Trophoblast cell (in vitro differentiated cells and primary cell): ENCODE data around the gene MTMR2.

Experiments
- DNase-seq, 2 donors: peaks; one replicate each; pipeline ENCODE4 v3.0.0-alpha.2; 2016
- H2AFZ ChIP-seq: 2 replicates; pipeline ENCODE4 v1.6.1; 2013; ENCODE audit warnings: low read length, moderate library complexity, mild to moderate bottlenecking; ENCODE audit not compliant: insufficient read depth, poor library complexity
- H2AK5ac ChIP-seq: 2 replicates; pipeline ENCODE4 v1.6.1; 2013; ENCODE audit warnings: mild to moderate bottlenecking, low read length
- H2BK120ac ChIP-seq: 2 replicates; pipeline ENCODE4 v1.6.1; 2013; ENCODE audit warnings: low read length, mild to moderate bottlenecking, moderate library complexity; ENCODE audit not compliant: insufficient read depth, poor library complexity
- H2BK12ac ChIP-seq: 2 replicates; pipeline ENCODE4 v1.6.1; 2013; ENCODE audit warnings: mild to moderate bottlenecking, low read length, moderate library complexity
- H2BK5ac ChIP-seq: 2 replicates; pipeline ENCODE4 v1.6.1; 2013; ENCODE audit warnings: low read length, low read depth, moderate library complexity, mild to moderate bottlenecking; ENCODE audit not compliant: poor library complexity
- H3K14ac ChIP-seq: 2 replicates; pipeline ENCODE4 v1.6.1; 2013; ENCODE audit warnings: mild to moderate bottlenecking, low read length
- H3K18ac ChIP-seq: 2 replicates; pipeline ENCODE4 v1.6.1; 2013; ENCODE audit warnings: mild to moderate bottlenecking, low read length
- H3K23ac ChIP-seq: 2 replicates; pipeline ENCODE4 v1.6.1; 2013; ENCODE audit warnings: low read length
- H3K27ac ChIP-seq: 2 replicates; pipeline ENCODE4 v1.5.1; 2013; ENCODE audit warnings: low read depth, mild to moderate bottlenecking, inconsistent platforms, low read length, moderate library complexity
- H3K27me3 ChIP-seq: 2 replicates; pipeline ENCODE4 v1.6.1; 2013; ENCODE audit warnings: inconsistent platforms, mild to moderate bottlenecking, low read length, moderate library complexity; ENCODE audit not compliant: insufficient read depth
- H3K36me3 ChIP-seq, 2 experiments: 1 replicate in 1 of 2; 2 replicates in 1 of 2; pipeline ENCODE4 v1.6.1; 2013; ENCODE audit warnings: low read length in 2 of 2, mild to moderate bottlenecking in 2 of 2, moderate library complexity in 1 of 2; ENCODE audit not compliant: insufficient read depth in 2 of 2, control insufficient read depth in 1 of 2
- H3K4ac ChIP-seq: 2 replicates; pipeline ENCODE4 v1.6.1; 2013; ENCODE audit warnings: low read depth, mild to moderate bottlenecking, low read length, moderate library complexity
- H3K4me1 ChIP-seq, 2 experiments: 1 replicate in 1 of 2; 2 replicates in 1 of 2; pipeline ENCODE4 v1.6.1; 2013; ENCODE audit warnings: low read length in 2 of 2, mild to moderate bottlenecking in 2 of 2, moderate library complexity in 1 of 2; ENCODE audit not compliant: insufficient read depth in 2 of 2, control insufficient read depth in 1 of 2
- H3K4me2 ChIP-seq: 2 replicates; pipeline ENCODE4 v1.6.1; 2013; ENCODE audit warnings: inconsistent platforms, mild to moderate bottlenecking, low read length, moderate library complexity
- H3K4me3 ChIP-seq: 2 replicates; pipeline ENCODE4 v1.5.1; 2013; ENCODE audit warnings: mild to moderate bottlenecking, low read depth, low read length, inconsistent platforms
- H3K79me1 ChIP-seq: one replicate; pipeline ENCODE4 v1.6.1; 2013; ENCODE audit warnings: low read length
- H3K79me2 ChIP-seq: 2 replicates; pipeline ENCODE4 v1.6.1; 2013; ENCODE audit warnings: low read length, mild to moderate bottlenecking; ENCODE audit not compliant: control insufficient read depth, insufficient read depth, poor library complexity
- H3K9ac ChIP-seq: 2 replicates; pipeline ENCODE4 v1.6.1; 2013; ENCODE audit warnings: mild to moderate bottlenecking, low read length
- H3K9me3 ChIP-seq: 2 replicates; pipeline ENCODE4 v1.6.1; 2013; ENCODE audit warnings: low read depth, mild to moderate bottlenecking, control low read depth, inconsistent platforms, low read length; ENCODE audit not compliant: insufficient read depth
- H4K12ac ChIP-seq: 2 replicates; pipeline ENCODE4 v1.6.1; 2013; ENCODE audit warnings: low read depth, mild to moderate bottlenecking, low read length, moderate library complexity
- H4K8ac ChIP-seq: 2 replicates; pipeline ENCODE4 v1.6.1; 2013; ENCODE audit warnings: low read depth, mild to moderate bottlenecking, low read length, moderate library complexity
- H4K91ac ChIP-seq: one replicate; pipeline ENCODE4 v1.6.1; 2013; ENCODE audit warnings: low read depth, mild to moderate bottlenecking, low read length, moderate library complexity
- WGBS: extraction: QIAGEN DNeasy Blood & Tissue Kit; methylation state at CpG from one replicate; pipeline ENCODE4 v1.1.7; 2013; ENCODE audit warnings: missing lambda C conversion rate; ENCODE audit not compliant: insufficient read length, insufficient coverage; ENCODE audit errors: extremely low coverage; 5-methylcytosine and 5-hydroxymethylcytosine counted together

The MTMR2 gene

DNA sequence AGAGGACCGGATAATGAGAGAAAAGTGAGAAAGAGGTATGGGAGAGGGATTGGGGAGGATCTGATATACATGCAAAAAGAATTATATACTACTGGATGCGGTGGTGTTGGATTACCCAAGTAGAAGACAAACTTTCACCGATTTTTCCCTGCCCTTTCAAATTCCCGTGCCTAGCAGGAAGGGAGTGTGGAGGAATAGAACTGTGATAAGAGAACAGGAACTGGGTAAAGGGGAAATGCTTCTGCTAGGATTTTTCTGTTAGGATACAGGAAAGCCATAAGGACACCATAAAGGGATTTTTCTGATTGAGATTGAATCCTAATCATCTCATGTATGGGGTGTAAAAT is 480 bp upstream of the MTMR2 start:
- Histone ChIP-seq H3K79me2 (peaks cover 7% of the 10 kb centered on the region), H3K9ac (peak overlapping the region; percentile 91), H2AFZ (no peak overlapping the region), H3K4ac (peak overlapping the region; percentile 66), H3K14ac (peak overlapping the region; percentile 78), H4K12ac (peak overlapping the region; percentile 84), H3K4me3 (peak overlapping the region; percentile 97), H3K23ac (no peak overlapping the region), H2BK5ac (peak overlapping the region; percentile 91), H3K79me1 (peaks cover 12% of the 10 kb centered on the region), H3K4me1 (peaks cover 0 to 1% of the 10 kb centered on the region in 2 experiments), H3K36me3 (no peaks in the 10 kb centered on the region), H4K8ac (peak overlapping the region; percentile 94), H2AK5ac (no peak overlapping the region), H2BK120ac (peak overlapping the region; percentile 93), H3K27ac (peak overlapping the region; percentile 85), H3K18ac (peak overlapping the region; percentile 81), H3K9me3 (no peaks in the 10 kb centered on the region), H4K91ac (peak overlapping the region; percentile 98), H3K27me3 (no peaks in the 10 kb centered on the region), H3K4me2 (peak overlapping the region; percentile 75), H2BK12ac (no peak overlapping the region)
- no CpG with 5 or more reads among the region's 4 CpGs for WGBS
- peak; percentile 28 to 75 for DNase-seq

DNA sequence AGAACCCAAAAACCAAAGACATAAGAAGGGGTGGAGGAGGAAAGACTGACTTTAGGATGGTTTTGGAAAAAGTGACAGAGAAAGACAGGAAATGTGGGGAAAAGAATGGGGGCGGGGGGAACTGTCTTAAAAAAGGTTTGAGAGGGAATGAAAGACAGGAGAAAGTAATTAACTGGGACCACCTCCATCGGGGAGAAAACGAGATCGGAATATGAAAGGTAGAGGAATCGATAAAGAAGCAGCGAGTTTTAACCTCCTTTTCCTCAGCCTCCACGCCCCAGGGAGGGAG is 524 bp downstream of the MTMR2 start:
- Histone ChIP-seq H2BK12ac (no peak overlapping the region), H2AFZ (peak overlapping the region; percentile 94), H3K4me3 (peak overlapping the region; percentile 97), H4K8ac (peak overlapping the region; percentile 94), H3K79me1 (peaks cover 12% of the 10 kb centered on the region), H3K4me2 (peak overlapping the region; percentile 75), H3K4ac (peak overlapping the region; percentile 96), H3K4me1 (peaks cover 0 to 1% of the 10 kb centered on the region in 2 experiments), H2BK120ac (peak overlapping the region; percentile 93), H3K79me2 (peaks cover 7% of the 10 kb centered on the region), H3K9me3 (no peaks in the 10 kb centered on the region), H4K91ac (peak overlapping the region; percentile 98), H3K18ac (no peak overlapping the region), H2BK5ac (peak overlapping the region; percentile 91), H3K14ac (peak overlapping the region; percentile 78), H3K9ac (peak overlapping the region; percentile 97), H3K36me3 (no peaks in the 10 kb centered on the region), H3K23ac (no peak overlapping the region), H4K12ac (peak overlapping the region; percentile 96), H2AK5ac (no peak overlapping the region), H3K27me3 (no peaks in the 10 kb centered on the region), H3K27ac (peak overlapping the region; percentile 85)
- no peak for DNase-seq
- no CpG with 5 or more reads among the region's 7 CpGs for WGBS

DNA sequence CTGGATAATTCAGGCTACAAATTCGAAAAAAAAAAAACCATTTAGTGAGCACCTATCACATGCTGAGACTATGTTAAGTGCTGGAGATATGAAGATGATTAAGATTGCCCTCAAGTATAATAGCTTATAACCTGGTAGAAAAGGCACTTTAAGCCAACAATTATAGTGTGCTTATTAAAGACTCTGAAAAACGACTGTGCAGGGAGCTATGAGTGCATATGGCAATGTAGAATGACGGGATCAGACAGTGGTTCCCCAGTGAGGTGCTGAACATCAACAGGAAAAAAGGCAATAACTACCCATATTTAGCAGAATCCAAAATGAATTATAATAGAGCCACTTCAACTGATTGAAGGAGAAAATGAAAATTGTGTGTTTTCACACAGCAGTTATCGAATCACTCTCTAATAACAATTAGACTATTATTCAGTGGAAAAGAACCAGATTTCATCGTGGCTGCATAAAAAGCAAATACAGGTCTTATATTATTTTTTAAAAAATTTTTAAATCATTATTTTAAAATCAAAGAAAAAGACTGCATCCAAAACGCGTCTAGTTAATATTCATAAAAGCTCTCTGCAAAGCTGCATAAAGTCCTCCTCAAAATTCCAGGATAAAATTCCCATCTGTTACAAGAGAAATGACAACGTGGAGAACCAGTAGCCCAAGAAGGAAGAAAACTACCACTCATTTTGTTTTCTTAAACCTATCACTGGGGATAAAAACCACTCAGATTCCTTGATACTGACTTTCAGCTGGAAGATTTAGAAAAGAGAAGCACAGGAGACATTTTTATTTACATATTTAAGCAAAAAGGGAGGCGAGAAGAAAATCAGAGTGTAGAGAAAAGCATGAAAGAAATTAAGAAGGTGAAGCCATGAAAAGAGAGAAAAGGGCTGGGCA is 1.1 kb downstream of the MTMR2 start:
- Histone ChIP-seq H2BK5ac (no peak overlapping the region), H4K91ac (no peak overlapping the region), H3K4me3 (no peak overlapping the region), H3K14ac (no peak overlapping the region), H2AFZ (no peak overlapping the region), H3K79me1 (peaks cover 12% of the 10 kb centered on the region), H3K36me3 (no peaks in the 10 kb centered on the region), H3K23ac (no peak overlapping the region), H2BK120ac (no peak overlapping the region), H4K8ac (no peak overlapping the region), H3K4ac (peak overlapping the region; percentile 12), H3K4me1 (peaks cover 0 to 1% of the 10 kb centered on the region in 2 experiments), H2AK5ac (no peak overlapping the region), H3K27me3 (no peaks in the 10 kb centered on the region), H3K79me2 (peaks cover 7% of the 10 kb centered on the region), H3K18ac (no peak overlapping the region), H3K27ac (no peak overlapping the region), H2BK12ac (no peak overlapping the region), H3K9me3 (no peaks in the 10 kb centered on the region), H3K4me2 (peak overlapping the region; percentile 75), H4K12ac (no peak overlapping the region), H3K9ac (peak overlapping the region; percentile 97)
- WGBS = no CpG with 5 or more reads among the region's 9 CpGs
- DNase-seq = no peak

DNA sequence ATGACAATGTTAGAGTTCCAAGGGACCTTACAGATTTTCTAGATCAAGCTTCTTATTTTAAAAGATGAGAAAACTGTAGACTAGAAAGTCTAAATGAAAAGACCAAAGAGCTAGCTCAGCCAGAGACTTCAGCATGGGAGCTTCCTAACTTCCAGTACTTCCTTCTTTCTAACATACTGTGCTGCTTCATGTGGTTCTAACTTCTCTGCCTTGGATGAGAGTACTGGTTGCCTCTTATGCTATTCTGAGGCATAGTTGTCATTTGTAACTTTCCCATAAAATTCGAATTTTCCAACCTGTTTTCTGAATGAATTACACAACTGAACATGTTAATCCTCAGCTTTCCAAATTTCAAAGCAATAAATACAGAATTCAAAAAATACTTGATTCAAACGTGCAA is 1.8 kb downstream of the MTMR2 start:
- no peak overlapping the region for H2BK120ac ChIP-seq
- no peaks in the 10 kb centered on the region for H3K9me3 ChIP-seq
- no peaks in the 10 kb centered on the region for H3K27me3 ChIP-seq
- H2AFZ ChIP-seq = no peak overlapping the region
- H4K12ac ChIP-seq = no peak overlapping the region
- H4K91ac ChIP-seq = no peak overlapping the region
- no peaks in the 10 kb centered on the region for H3K36me3 ChIP-seq
- no peak overlapping the region for H2AK5ac ChIP-seq
- H3K79me2 ChIP-seq = peaks cover 7% of the 10 kb centered on the region
- H3K9ac ChIP-seq = no peak overlapping the region
- no peak overlapping the region for H3K27ac ChIP-seq
- H2BK5ac ChIP-seq = no peak overlapping the region
- WGBS = no CpG with 5 or more reads among the region's 2 CpGs
- peaks cover 12% of the 10 kb centered on the region for H3K79me1 ChIP-seq
- H3K14ac ChIP-seq = no peak overlapping the region
- no peak overlapping the region for H3K23ac ChIP-seq
- peaks cover 0 to 1% of the 10 kb centered on the region in 2 experiments for H3K4me1 ChIP-seq
- H3K18ac ChIP-seq = no peak overlapping the region
- no peak overlapping the region for H2BK12ac ChIP-seq
- no peak overlapping the region for H3K4ac ChIP-seq
- H4K8ac ChIP-seq = no peak overlapping the region
- H3K4me3 ChIP-seq = no peak overlapping the region
- no peak for DNase-seq
- H3K4me2 ChIP-seq = no peak overlapping the region
